ENCODE data around the gene SPATS2.
A peak's percentile ranks its signal among the peaks of the same experiment; 100 is the strongest.

Gene SPATS2

DNA sequence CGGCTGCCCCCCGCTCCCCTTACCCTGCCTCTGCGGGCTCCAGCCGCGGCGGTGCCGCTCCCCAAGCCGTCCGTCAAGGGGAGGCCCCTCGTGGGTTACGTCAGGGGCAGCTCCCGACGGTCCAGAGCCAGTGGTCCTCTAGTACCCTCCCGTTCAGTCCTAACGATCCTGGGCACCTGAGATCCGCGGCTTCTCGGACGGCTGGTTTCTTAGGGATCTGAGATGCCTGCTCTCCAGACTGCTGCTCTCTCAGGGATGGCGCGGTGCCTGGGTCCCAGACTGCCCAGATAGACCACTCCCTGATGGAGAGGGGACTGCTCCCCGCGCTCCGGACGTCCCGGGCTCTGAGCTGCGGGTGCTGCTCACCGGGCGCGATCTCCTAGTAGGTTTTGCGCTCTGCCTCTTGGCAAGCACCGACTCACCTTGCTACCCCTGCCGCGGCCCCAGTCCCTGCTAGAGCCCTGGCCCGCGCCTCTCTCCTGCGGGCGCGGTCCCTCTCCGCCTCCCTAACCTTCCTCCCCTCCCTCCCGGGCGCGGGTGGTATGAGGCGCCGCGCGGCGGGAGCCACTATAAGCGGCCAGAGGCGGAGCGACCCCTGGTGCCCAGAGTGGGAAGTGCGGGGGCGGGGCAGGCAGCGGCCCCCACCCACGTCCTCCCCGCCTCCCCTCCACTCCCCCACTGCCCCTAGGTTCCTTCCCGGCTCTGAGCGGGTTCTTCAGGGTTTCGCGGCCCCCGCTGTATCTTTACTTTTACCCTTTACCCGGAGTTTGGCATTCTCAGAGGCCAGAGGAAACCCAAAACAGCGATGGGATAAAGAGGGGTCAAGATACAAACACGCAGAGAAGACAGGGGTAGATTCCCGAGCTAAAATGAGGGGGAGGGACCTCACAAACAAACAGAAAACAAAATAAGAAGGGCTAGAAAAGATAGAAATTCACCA is 30.3 kb upstream of the SPATS2 start, which contains the start of gene C1QL4:
TSS of gene C1QL4 (minus strand) at position 544 of the 940 bp plus-strand sequence. CDS start 711 bp downstream, outside the sequence.
- DNase-seq: peak; percentile 29

DNA sequence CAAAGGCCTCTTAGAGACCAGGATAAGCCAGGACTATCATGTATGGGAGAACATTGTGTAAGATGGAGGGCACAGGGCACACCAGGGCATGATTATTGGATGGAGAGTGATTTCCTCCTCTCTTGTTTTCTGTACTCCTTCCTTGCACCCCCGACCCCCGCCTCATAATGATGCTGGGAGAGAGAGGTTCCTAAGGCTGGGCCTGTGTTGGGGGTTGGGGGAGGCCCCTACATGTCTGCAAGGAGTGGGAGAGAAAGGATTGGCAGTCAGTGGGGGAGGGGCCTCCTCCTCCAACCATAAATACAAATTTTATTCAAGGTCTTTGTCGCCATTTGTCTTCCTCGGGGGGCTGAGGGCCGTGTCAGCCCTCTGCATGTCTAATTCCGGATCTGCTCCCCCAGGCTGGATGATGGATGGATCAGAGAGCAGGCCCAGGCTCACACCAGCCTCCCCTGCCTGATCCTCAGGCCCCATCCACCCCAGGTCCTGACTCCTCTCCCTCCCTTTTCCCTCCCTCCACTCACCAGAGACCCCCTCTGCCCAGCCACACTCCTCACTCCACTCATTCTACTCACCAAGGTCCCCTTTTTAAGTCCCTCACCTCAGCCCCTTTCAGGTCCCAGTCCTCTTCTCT is 28.3 kb upstream of the SPATS2 start:
- DNase-seq: no peak

DNA sequence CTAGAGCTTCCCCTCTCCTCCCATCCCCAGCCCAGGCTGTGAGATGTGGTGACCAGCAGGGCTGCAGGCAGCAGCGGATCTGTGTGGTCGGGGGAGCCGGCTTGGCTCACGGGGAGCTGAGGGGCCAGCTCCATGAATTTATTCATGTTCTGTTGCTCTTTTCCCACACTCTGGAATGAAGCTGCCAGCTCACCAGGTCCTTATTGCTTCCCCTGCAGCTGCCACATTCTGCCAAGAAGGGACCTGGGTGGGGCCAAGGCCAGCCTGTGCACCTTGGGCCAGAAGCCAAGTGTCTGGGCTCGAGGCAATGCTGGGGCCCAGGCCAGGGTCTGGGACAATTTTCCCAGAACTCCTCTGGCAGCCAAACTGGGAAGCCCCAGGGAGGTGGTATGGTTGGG is 27.8 kb upstream of the SPATS2 start:
- no peak for DNase-seq

DNA sequence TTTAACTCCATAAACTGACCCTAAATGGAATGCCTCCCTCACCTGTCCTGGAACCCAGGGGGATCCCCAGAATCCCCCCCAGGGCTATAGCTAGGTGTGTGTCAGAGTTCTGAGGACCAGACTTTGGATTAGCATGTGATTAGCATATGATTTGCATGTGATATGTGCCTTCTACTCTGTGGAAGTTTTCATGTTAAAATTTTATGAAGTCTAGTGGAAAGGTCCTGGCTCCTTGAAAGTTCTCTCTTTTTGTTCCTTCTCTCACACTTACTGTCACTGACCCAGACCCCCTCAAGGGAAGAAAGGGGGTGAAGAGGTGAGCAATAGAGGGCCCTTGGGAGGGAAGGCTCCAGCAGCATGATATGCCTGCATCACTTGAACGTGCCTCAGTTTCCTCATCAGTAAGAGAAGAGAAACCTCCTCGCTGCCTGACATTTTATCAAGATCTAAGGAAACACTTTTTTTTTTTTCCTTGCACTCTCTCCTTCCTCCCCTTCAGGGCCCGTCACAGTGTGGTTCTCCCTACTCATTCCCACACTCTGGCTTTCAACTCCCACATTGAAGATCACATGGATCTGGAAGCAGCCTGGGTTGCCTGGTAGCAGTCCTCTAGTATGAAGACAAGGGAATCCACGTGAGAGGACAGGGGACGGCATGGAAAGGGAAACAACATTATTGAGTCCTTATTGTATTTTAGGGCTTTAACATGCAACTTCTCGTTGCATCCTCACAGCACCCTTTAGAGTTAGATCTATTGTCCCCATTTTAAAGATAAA is 27.0 kb upstream of the SPATS2 start:
- no peak for DNase-seq

DNA sequence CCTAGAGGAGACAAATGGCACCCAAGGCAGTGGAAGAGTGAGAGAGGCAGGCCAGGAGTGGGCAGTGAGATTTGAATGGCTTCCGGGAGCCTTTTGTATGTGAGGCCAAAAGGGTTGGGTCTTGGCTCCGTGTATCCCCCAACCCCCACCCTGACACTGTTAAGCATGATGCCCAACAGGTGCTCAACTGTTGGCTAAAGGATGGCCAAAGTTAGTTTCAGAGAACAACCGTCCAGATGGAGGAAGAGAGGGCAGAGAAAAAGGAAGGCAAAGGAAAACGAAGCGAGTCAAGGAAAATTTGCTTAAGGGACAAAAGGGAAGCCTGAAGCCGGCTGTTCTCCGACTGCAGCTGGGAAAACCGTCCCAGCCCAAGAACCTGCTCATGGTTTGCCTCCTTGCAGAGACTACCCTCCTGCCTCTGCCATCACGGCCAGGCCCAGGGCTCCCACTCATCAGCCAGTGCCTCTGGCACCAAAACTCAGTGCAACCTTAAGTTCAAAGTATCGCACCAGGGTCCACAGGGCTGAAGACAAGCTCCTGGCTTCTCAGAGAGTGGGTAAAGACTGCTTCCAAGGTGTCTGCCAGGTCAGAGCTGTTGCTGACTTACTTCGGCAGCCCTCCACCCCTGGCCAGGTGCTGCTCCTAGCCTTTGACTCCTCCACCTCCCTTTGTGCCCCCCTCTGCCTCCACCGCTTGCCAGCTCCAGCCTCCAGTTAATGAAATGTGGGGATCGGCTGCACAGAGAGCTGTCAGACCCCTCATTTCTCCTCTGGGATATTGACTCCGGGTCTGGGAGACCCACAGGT is 26.1 kb upstream of the SPATS2 start:
- DNase-seq: no peak

DNA sequence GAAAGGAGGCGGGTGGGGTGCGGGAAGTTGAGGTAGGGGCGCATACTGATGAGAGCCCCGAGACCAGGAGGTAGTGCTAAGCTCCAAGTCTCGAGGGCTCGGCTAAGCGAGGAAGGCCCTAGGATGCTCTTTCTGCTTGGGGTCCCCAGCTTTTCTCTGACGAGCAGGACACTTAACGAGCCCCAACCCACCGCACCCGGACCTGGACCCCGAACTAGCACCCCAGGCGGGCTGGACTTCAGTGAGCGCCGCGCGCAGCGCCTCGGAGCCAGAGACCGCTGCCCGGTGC is 25.5 kb upstream of the SPATS2 start:
- DNase-seq: no peak

DNA sequence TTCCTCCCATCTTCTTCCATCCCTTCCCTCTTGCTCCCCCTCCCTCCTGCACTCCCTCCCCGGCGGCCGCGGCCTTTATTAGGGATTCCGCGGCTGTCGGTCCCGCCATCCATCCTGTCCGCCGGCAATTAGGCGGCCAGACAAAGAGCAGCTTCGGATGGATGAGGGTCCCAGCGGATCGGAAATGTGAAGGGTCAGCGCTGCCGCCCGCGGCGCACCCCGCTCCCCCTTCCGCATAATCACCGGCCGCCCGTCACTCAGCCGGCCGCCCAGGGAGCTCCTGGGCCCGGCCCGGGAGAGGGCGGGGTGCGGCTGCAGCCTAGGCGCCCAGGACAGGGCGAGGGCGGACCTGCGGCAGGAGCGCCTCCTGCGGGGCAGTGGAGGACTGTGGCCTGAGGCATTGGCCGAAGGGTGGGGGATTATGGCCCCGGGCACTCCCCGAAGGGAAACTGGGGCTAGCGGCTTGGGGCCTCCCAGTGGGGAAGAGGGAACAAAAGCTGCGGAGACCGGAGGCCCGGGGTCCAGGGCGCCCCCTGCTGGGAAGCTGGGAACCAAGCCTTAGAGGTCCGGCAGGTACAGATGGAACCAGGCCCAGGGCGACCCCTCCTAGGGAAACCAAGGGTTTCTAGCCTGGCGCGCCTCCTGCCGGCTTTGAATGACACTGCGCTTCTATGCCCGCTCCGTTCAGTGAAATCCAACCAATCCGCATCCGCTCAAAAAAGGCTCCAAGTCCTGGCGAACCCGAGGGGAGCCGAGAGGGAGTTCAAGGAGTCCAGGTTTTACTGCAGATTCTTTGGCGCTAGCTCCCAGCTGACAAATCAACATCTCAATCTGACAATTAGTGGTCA is 25.0 kb upstream of the SPATS2 start:
- peak; percentile 79 for DNase-seq

DNA sequence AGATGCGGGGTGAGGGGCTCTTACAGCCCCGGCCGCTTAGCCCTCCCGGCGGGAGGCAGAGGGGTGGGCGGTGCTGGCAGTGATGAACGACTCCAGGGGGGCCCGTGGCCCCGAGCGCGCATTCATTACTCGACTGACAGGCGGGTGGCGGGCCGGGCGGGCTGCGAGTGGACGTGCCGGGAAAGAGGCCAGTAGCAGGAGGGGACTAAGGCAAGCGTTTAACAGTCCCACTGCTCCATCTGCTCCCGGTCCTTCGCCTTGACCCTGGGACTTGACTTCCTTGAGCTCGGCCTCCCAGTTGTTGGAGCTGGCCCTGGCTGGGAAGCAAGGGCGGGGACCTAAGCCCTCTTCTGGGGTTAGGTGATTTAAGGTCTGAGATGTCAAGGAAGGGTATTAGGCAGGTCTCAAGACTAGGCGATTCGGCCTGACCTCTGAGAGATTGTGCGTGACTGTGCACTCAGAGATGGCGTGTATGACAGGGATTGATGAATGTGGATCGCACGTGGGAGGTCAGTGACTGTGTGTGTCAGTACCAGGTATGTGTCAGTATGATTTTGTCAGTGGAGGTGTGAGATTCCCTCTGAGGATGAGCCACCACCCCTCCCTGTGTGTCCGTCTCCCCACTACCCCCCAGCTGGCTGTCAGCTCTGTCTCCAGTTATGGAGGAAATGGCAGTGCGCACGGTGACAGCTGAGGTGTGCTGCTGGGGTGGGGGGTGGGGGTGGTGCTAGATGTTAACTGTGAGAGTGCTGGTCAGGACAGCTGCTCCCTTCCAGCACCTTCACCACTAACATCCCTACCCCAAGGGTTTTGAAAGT is 24.1 kb upstream of the SPATS2 start:
- peak; percentile 69 for DNase-seq

DNA sequence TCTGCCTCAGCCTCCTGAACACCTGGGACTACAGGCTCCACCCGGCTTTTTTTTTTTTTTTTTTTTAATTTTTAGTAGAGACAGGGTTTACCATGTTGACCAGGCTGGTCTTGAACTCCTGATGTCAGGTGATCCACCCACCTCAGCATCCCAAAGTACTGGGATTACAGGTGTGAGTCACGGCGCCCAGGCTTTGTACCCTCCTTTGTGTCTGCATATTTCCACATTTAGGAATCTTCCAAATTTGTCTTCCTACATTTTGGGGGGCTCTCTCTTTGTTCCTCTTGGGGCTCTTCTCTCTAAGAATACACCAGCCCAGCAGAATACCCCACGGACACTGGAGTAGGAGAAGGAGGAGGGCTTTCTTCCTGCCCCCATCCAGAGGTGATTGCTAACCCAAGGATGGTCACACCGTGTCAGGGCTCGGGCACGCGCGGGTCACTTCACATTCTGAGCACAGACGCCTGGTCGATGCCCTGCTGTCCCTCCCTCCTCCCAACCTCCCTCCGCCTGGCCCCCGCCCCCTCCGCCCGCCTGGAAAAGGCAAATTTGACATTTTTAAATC is 22.7 kb upstream of the SPATS2 start:
- DNase-seq: no peak

DNA sequence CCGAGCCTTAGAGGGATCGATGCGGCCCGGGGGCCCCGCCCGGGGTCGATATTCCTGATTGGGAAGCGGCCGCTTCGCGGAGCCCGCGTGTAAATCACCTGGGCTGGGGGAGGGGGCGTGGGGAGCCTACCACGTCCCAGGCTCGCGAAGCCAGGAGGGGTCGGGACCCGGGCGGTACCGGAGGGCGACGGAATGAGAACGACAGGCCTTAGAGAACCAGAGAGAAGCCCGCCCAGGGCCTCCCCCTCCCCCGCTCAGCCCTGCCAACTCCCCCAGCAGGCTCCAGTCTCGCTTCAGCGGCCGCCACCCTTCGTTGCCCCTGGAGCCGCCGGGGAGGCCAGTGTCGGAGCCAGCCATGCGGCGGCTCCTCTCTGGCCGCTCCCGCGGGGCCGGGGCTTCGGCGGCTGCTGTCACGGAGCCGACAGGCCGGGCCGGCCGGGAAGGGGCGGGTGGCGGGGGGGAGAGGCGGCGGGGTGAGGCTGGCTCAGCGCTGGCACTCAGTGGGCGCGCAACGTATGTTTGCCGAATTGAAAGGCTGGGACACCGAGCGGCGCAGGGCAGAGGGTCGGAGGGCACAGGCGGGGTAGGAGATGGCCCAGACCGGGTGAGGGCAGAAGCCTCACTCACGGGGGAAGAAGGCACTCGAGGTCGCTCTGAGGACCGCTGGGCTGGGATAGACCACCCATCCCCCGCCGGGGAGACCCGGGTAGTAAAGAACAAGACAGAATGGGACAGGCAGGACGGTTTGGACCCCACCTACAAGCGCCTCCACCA is 22.0 kb upstream of the SPATS2 start:
- peak; percentile 42 for DNase-seq

DNA sequence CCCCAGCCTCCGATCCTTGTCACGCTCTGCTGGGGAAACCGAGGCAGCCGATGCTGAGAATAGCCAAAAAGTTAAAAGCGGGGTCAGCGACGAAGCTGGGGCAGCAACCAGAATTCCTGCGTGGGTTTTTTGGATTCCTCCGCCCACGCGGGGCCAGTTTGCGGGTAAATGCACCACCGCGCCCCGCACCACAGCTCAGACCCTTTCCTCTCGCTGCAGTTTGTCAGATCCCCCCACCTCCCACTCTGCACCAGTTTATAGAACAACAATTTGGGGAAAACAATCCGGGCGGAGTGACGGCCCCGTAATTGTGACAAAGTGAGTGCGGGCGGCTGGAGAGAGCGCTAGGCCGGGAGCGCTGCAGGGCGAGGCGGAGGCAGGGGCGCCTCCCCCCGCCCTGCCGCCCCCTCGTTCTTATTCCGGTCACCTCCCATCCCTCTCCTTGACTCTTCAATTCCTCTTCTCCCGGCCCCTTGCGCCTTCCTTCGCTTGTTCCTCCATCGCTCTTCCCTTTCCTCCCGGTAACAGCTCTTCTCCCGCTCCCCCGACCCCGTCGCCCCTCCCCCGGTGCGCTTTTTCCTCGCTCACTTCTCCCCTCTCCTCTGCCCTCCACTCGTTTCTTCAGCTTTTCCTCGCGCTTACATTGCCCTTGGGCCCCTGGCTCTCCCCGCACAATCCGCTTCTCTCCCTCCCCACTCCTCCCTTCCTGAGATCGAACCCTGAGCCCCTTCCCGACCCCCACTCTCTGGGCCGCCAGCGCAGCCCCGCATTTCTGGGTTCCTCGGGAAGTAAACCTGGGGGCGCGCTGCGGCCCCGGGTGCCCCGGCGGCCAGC is 21.2 kb upstream of the SPATS2 start:
- DNase-seq: no peak

DNA sequence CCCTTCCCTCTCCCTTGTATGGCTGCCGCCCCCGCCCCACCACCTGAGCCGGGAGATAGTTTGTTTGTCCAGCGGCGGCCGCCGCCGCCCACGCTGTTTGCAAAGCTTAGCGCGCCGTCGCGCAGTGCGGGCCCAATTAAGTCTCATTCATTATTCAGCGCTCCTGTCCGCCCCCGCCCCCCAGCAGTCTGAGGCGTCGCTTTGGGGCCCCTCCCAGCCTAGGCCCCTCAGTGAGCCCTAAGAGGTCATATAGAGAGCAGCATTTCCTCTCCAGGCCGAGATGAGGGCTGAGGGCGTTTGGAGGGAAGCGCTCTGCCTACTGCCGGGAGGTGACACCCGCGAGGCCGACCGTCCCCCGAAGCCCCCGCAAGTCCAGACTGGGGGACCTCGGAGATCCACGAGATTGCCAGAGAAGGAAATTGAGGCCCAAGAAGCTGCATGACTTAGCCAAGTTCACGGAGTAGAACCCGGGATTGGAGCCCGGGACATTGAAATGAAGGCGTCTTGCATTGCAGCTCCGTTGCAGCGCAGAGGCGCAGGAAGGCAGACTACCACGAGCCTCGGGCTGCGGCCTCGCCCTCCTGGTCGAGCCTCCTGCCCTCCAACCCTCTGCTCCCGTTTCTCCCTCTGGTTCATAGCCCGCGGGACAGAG is 20.5 kb upstream of the SPATS2 start, which contains the start of gene DNAJC22:
TSS of gene DNAJC22 (plus strand) at position 230 of the 652 bp plus-strand sequence. CDS start 1,985 bp downstream, outside the sequence.
- DNase-seq: peak; percentile 9

DNA sequence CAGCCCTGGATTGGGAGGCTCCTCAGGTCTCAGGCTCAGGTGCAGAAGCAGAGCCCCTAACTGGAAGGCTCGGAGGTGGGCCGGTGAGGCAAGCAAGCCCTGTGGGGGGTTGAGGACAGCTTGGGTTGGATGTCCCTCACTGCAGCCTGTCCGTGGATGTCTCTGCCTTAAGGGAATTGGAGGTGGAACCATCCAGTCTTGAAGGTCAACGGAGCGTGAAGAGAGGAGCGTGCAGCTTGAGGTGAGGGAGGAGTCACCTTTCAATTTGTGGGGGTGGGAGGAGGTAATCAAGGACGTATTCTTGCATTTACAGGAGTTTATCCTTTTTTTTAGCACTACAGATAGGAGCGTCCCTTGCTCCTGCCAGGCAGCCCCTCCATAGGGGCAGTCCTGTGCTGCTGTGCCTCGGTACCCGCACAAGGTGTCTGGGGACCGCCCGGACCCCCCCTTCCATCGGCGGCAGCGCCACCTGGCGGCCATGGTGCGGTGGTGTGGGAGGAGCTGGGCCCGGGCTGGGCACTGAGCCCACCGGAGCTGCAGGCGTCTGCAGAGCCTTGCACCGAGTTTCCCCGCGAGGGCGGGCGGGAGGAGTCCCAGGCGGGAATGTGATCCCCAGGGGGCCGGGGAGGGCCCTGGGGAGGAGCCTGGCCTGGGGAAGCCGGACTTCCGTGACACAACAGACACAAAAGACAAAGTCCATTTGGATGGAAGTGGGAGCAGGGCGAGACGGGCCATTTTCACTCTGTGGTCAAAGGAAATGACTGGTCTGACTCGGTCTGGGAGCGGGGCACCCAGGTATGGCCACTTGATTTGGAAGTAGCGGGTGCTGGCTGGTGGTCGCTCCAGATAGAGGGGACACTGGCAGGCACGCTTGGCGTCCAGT is 19.7 kb upstream of the SPATS2 start:
- DNase-seq: peak; percentile 80

DNA sequence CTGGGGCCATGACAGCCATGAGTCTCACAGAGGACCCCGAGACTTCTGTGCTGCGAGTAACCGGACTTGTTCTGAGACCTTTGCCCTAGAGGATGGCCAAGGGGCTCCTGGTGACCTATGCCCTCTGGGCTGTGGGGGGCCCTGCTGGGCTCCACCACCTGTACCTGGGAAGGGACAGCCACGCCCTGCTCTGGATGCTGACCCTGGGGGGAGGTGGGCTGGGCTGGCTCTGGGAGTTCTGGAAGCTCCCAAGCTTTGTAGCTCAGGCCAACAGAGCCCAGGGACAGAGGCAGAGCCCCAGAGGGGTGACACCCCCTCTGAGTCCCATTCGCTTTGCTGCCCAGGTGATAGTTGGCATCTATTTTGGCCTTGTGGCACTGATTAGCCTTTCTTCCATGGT is 18.5 kb upstream of the SPATS2 start:
- no peak for DNase-seq

DNA sequence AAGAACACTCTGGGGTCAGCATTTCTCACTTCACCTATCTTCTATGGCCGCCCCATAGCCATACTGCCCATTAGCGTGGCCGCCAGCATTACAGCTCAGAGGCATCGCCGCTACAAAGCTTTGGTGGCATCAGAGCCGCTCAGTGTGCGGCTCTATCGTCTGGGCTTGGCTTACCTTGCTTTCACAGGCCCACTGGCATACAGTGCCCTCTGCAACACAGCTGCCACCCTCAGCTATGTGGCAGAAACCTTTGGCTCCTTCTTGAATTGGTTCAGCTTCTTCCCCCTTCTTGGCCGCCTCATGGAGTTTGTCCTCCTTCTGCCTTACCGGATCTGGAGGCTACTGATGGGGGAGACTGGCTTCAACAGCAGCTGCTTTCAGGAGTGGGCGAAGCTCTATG is 18.0 kb upstream of the SPATS2 start:
- DNase-seq: no peak

DNA sequence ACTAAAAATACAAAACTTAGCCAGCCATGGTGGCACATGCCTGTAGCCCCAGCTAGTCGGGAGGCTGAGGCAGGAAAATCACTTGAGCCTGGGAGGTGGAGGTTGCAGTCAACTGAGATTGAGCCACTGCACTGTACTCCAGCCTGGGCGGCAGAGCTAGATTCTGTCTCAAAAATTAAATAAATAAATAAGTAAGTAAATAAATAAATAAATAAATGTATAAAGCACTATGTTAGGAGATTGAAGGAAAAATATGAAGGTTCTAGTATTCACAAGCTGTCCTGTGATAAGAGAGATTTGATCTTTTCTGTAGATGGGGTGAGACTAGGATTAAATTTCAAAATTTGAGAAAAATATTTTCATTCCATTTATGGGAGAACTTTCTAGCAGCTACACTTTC is 14.9 kb upstream of the SPATS2 start:
- no peak for DNase-seq

DNA sequence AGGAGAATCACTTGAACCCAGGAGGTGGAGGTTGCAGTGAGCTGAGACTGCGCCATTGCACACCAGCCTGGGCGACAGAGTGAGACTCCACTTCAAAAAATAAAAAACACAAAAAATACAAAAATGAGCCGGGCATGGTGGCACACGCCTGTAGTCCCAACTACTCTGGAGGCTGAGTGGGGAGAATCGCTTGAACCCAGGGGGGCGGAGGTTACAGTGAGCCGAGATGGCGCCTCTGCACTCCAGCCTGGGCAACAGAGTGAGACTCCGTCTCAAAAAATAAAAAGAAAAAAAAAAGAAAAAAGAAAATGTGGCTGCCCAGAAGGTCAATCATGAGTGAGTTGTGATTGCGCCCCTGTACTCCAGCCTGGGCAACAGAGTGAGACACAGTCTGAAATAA is 11.3 kb upstream of the SPATS2 start:
- no peak for DNase-seq
